LNCAP (cell line): ENCODE measurements around the gene GLS.

Experiments
- TF ChIP-seq, protein P1 (sequence below): fragments of 450-650 bp; IDR thresholded peaks from 2 replicates; pipeline ENCODE4 v1.5.1; 2017; ENCODE audit warnings: mild to moderate bottlenecking

Gene GLS

DNA sequence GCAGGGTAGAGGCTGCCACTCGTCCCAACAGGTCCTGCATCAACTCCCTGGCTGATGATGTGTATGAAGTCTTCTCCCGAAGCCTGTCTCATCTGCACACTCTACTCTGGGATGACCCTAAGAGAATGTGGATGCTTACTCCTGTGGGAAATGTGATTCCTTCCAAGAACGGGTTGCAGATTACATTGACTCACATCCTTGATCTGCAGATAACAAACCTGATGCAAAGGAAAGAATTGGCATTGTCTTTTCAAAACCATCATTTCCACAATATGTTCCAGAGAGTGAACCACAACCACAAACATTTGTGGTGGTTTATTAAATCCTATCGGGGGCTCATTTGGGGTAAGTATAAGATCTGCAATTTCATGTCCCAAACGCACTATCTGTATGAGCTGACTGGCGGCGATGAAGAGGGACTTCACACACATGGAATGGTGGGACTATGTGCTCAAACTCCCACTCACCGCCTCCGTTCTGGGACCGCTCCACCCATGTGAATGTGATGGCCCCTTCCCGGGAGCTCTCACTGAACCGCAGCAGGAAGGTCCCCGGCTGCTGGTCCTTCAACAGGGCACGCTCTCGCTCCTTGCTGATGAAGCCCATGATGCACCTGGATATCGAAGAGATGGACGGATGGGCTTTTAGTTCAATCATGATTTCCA is 97.9 kb downstream of the GLS start:
- TF ChIP-seq, protein P1, sequence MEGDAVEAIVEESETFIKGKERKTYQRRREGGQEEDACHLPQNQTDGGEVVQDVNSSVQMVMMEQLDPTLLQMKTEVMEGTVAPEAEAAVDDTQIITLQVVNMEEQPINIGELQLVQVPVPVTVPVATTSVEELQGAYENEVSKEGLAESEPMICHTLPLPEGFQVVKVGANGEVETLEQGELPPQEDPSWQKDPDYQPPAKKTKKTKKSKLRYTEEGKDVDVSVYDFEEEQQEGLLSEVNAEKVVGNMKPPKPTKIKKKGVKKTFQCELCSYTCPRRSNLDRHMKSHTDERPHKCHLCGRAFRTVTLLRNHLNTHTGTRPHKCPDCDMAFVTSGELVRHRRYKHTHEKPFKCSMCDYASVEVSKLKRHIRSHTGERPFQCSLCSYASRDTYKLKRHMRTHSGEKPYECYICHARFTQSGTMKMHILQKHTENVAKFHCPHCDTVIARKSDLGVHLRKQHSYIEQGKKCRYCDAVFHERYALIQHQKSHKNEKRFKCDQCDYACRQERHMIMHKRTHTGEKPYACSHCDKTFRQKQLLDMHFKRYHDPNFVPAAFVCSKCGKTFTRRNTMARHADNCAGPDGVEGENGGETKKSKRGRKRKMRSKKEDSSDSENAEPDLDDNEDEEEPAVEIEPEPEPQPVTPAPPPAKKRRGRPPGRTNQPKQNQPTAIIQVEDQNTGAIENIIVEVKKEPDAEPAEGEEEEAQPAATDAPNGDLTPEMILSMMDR, result no peak

DNA sequence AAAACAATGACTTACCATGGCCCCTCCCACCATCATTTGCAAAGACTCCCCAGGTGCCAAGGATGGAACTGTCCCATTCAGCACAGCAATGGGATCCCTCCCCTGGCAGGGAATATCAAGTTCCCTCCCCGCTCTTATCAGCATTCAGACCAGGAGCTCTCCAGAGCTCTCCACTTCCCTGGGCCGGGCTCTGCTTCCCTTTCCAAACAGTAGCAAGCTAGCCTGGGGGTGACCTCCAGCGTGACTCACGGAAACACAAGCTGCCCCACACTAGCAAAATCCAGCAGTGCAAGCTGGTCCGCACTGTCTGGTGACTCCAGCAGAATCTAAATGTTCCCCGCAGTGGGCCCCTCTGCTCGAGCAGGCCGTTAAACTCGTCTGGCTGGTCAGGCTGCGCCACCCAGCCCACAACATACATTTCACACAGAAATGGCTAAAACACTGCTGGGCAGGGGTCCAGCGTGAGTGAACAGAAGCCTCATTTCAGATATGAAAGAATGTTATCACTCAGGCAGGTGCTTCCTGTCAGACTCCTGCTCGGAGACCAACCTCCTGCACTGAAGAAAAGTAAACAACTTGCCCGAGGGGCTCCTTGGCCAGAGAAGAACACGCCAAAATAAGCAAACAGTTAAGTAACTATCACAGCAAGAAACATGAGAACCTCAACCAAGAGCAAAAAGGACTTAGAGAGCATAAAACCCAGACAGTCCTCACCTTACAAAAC is 99.4 kb downstream of the GLS start:
- TF ChIP-seq, protein P1, result no peak

DNA sequence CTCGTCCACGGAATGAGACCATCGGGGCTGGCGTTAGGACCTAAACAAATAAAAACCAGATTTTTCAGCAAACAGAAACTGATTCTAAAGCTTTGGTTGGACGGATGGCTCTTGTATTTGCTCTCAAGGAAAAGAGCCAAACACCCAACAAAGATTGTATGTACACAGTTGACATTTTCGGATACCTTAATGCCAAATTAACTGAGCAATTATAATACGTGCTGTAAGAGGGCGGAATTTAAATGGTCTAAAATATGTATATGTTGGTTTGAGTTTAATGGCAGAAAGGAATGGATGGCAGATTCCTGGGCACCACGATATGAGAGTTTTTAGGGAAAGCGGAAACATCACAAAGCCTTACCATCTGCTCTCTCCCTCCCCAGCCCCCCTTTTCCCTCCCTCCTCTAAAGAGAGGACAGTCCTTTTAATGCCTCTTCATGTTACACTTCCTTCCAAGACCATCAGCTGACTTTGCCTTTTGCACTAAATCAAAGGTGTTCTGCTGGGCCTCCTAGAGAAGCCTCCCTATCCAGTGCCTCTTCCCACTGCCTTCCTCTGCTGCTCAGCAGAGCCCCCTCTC is 100.1 kb downstream of the GLS start:
- TF ChIP-seq, protein P1, result no peak

DNA sequence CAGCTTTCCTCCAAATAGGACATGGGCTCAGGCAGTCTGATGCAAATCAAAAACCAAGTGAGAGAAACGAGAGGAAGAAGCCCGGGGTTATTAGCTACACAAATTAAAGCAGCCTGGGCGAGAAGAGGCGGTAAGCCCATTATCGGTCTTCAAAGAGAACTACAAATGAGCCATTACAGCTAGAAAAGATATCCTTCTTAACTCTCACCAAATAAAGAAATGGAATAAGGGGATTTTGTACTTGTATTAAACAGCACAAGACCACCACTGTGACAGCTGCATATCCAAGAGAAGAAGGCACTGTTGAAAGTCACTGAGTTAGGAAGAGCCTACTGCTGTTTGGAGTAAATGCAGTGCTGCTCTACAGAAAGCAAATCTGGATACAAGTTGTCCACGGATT is 100.7 kb downstream of the GLS start:
- TF ChIP-seq, protein P1, result no peak

DNA sequence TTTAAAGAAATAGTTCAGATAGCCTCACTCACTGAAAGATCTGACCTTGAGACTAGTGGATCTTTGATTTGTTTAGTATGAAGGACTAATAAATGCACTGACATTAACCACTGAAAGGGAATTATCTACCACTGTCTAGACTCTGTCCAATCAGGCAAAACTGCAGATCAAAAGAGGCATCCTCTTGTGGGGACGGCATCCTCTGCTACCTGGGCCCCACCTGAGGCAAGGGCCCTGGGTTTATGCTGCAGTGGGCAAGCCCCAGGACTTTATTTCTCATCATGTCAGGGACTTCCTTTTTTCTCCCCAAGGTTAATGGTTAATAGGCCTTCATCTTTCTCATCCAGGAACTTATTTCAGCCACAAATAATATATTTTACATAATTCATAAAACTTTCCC is 101.1 kb downstream of the GLS start:
- TF ChIP-seq, protein P1, result no peak

DNA sequence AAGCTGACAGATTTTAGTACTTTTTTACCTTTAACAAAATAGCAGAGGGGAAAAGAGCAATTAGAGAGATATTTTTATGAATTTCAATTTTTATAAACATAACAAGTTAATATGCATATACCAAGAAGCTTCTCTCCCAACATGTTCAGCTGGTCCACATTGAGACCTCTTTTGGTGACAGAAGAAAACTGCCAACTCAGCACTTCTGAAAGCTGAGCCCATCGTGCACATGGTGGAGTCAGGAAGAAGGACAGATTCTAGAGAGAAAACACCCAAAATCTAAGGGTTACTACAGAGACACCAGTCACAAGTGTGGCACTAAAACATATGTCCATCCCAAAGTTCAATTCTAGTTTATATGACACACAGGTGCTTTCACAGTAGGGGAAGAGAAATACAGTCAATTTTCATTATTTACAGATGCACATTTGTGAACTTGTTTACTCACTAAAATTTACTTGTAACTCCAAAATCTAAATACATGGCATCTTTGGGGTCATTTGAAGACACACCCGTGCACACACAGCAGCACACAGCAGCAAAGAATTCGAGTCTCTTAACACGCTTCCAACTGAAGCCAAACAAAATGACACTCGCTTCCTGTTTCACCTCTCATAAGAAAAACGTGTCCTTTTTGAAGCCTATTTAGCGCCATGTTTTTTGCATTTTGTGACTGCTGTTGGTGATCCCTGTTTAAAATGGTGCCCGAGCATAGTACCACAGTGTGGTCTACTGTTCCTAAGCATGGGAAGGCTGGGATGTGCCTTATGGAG is 101.8 kb downstream of the GLS start:
- TF ChIP-seq, protein P1, result no peak

DNA sequence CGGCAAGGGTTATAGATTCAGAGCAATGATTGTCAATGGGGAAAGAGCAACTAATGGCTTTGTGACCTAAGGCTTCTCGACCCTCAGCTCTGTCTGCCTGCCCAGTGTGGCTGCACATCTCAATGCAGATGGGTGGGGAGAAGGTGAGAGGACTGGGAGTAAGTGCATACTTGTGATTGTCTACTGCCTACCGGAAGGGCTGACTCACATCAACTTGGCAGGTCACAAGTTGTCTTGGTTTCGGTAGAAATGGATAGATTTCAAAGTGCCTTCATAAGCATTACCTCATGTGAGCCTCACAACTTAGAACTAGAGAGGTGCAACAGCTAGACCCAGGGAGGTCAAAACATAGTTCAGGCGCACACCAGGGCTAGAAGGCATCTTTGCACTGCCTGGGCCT is 104.0 kb downstream of the GLS start:
- TF ChIP-seq, protein P1, result no peak
